ENCODE measurements around the gene TRIP6. TPM values are rescaled to one million over a fixed set of nuclear protein-coding genes. Genes with fewer than 3 reads are reported as not detected.

TRIP6 gene
- total RNA-seq, 1 donor from 2014 or later, result 91.0 TPM

- no peak for DNase-seq (ENCODE audit: low spot score)
These were observed 6.6 kb downstream of the TRIP6 start for GRCh38 chr7:100873599-100874299.

- no peak for DNase-seq (ENCODE audit: low spot score)
These were observed 7.1 kb downstream of the TRIP6 start for GRCh38 chr7:100874300-100874576.

DNA sequence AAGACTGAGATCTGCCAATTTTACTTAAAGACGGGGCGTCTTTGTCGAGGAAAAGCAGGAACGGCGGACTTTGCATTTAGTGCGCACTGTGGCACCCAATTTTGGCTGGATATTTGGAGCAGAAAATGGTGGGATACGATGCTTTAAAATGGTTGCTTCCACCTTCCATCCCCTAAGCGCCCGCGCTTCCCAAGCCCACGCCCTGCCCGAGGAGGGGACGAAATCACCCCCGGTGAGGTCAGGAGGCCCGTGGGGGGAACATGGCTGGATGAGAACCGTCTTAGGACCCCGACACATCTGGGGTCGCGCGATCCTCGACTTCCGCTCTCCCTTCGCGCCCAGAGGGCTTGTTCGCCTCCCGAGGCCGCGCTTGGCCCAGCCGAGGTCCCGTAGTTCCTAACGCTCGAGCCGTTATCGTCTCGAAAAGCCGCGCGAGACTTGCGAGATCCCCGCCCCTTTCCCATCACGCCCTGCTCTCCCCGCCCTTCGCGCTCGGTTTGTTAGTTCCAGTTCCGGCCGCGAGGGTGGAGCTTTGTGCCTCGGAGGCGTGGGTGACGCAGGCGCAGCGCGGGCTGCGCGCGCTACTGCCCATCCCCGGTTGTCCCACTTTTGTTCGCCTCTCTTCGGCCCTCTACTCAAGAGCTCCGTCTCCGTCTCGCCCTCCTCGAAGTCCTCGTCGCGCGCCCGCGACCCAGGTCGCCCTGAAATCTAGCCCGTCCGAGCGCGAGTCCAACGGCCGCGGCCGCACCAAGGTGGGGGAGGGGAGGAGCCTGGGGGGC, 7.6 kb downstream of the TRIP6 start, which contains the start of gene SRRT:
Gene SRRT (plus strand): TSS at position 527 of the 779 bp plus-strand sequence. CDS start 488 bp downstream, outside the sequence.
- DNase-seq (ENCODE audit: low spot score), result peak; percentile 99

DNA sequence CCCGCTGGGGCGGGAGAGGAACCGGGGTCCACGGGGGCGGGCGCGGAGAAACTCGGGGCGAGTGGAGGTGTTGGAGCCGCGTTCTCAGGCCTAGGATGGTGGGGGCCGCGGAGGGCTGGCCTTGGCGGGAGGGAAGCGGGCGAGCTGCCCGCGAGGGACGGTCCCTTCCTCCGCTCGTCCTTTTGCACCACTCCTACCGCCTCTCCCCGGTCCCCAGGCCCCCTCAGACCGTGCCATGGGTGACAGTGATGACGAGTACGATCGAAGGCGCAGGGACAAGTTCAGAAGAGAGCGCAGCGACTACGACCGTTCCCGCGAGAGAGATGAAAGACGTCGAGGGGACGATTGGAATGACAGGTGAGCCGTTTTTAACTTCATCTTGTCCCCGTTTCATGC, 8.2 kb downstream of the TRIP6 start:
- DNase-seq (ENCODE audit: low spot score), result no peak

DNA sequence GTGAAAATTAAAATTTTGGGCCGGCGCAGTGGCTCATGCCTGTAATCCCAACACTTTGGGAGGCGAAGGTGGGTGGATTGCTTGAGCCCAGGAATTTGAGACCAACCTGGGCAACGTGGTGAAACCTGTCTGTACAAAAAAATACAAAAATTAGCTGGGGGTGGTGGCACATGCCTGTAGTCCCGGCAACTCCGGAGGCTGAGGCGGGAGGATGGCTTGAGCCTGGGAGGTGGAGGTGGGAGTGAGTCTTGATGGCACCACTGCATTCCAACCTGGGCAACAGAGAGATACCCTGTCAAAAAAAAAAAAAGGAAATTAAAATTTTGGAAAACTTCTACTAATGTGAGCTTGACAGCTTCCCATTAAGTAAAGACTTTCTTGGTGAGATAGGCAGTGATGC, 10.8 kb downstream of the TRIP6 start:
- no peak for DNase-seq (ENCODE audit: low spot score)

- DNase-seq (ENCODE audit: low spot score), result no peak
These were observed 11.5 kb downstream of the TRIP6 start for GRCh38 chr7:100878685-100879084.

GRCh38 chr7:100879685-100880261, 12.6 kb downstream of the TRIP6 start:
- no peak for DNase-seq (ENCODE audit: low spot score)

- DNase-seq (ENCODE audit: low spot score), result no peak
These were observed 13.5 kb downstream of the TRIP6 start for GRCh38 chr7:100880645-100881044.

- no peak for DNase-seq (ENCODE audit: low spot score)
These were observed 13.9 kb downstream of the TRIP6 start for GRCh38 chr7:100881136-100881535.

GRCh38 chr7:100882201-100882600, 15.0 kb downstream of the TRIP6 start:
- no peak for DNase-seq (ENCODE audit: low spot score)

GRCh38 chr7:100882785-100883526, 15.8 kb downstream of the TRIP6 start:
- DNase-seq (ENCODE audit: low spot score), result no peak

DNA sequence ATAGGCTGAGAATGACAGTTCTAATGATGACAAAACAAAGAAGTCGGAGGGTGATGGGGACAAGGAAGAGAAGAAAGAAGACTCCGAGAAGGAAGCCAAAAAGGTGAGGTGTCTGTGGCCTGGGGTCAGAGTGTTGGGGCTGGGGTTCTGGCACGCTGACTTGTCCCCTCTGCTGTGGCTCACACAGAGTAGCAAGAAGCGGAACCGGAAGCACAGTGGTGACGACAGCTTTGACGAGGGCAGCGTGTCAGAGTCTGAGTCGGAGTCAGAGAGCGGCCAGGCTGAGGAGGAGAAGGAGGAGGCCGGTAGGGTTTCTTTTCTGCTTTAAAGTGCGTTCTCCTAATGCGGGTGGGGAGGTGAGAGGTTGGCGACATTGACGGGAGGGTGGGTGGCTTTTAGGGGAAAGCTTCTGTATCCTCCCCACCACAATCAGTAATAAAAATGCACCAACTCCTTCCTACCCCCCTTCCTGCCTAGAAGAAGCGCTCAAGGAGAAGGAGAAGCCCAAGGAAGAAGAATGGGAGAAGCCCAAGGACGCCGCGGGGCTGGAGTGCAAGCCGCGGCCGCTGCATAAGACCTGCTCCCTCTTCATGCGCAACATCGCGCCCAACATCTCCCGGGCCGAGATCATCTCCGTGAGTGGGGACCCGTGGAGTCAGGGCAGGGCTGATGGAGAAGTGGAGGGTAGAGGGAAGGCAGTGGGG, 17.7 kb downstream of the TRIP6 start:
- no peak for DNase-seq (ENCODE audit: low spot score)

DNA sequence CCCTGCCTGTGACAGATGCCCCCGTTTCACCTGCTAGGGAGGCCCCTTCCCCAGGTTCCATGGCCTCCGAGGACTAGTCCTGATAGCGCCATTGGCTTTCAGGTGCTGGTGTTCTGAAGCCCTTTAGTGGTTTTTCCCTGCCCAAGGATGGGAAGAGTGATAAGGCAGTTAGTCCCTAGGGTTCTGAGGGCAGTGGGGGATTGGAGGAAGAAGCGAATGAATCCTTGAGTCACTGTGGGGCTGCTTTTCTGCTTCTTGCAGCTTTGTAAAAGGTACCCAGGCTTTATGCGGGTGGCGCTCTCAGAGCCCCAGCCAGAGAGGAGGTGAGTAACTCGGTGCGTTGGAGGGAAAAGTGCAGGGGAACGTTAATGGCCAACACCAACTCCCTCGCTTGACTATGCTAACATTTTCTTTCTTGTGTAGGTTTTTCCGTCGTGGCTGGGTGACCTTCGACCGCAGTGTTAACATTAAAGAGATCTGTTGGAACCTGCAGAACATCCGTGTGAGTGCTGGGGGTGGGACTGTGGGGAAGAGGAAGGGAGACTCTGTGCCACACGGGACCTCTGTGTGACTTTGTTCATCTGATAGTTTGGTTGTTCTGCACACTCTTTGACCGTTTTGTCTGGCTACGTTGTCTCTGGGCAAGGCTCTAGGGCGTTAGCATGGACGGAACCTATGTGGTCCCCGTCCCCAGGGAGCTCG, 18.4 kb downstream of the TRIP6 start:
- no peak for DNase-seq (ENCODE audit: low spot score)

DNA sequence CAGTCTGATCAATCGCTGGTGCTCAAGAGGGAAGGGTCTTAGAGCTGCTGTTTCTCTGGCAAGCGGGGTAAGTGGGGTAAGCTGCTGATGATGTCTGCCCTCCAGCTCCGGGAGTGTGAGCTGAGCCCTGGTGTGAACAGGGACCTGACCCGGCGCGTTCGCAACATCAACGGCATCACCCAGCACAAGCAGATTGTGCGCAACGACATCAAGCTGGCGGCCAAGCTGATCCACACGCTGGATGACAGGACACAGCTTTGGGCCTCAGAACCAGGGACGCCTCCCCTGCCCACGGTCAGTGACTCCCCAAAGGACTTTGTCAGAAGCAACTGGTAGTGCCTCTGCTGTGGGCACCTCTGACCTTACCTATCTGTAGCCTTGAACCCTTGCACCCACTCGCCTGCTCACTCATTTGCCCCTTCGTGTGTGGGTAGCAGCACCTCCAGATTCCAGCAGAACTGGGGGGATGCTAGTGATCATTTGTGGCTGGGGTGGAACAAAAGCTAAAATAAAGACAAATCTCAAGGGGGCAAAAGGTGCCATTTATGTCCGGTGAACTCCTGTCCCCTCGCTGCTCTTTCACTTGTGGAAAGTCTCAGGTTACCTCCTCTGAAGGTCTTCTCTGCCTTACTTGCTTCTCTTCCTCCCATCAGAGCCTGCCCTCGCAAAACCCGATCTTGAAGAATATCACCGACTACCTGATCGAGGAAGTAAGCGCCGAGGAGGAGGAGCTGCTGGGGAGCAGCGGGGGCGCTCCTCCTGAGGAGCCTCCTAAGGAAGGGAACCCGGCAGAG, 19.2 kb downstream of the TRIP6 start:
- no peak for DNase-seq (ENCODE audit: low spot score)

- DNase-seq (ENCODE audit: low spot score), result no peak
These were observed 19.8 kb downstream of the TRIP6 start for GRCh38 chr7:100886936-100887515.

DNA sequence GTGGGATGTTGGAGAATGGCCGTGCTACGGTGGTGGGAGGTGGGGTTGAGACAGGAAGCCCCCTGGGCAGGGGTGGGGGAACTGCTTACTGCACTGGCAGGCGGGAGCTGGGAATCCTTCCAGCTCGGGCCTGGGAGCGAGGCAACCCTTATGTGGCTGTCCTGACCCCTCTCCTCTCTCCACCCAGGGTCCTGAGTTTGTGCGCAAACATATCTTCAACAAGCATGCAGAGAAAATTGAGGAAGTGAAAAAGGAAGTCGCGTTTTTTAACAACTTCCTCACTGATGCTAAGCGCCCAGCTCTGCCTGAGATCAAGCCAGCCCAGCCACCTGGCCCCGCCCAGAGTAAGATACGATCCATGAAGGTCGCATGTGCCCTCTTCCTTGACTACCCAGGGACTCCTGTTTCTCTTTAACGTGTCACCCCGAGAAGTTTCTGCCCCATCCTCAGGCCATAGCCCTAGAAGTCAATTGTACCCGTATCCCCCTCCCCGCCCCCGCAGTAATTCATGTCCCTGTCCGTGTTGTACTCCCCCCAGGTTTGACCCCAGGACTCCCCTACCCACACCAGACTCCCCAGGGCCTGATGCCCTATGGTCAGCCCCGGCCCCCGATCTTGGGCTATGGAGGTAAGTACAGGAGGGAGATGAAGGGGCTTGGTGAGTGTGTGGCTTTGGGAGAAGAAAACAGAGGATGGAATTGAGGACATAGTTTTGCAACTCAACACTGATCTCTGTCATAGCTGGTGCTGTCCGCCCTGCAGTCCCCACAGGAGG, 20.5 kb downstream of the TRIP6 start:
- no peak for DNase-seq (ENCODE audit: low spot score)

DNA sequence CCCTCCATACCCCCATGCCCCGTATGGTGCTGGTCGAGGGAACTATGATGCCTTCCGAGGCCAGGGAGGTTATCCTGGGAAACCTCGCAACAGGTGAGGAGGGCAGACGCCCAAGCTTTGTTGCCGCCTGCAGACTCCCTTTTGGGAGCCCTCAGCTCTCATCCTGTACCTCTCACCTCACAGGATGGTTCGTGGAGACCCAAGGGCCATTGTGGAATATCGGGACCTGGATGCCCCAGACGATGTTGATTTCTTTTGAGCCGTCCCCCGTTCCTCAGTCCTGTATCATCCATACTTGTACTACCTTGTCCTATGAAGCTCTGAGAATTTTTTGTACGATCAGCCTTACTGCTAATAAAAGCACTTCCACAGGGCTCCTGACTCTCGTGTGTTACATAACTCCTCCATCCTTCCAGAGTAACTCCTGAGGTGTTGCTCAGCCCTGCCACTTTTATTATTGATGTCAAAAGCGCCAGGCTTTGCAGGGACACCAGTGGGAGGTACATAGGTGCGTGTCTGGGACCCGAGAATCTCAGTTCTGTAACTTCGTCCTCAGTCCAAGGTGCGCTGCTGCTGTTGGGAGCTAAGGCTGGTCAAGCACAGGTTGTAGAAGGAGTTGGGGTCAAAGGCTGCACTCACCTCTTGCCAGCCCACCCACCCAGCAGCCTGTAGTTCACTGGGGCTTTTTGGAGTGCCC, 21.3 kb downstream of the TRIP6 start:
- DNase-seq (ENCODE audit: low spot score), result no peak

DNA sequence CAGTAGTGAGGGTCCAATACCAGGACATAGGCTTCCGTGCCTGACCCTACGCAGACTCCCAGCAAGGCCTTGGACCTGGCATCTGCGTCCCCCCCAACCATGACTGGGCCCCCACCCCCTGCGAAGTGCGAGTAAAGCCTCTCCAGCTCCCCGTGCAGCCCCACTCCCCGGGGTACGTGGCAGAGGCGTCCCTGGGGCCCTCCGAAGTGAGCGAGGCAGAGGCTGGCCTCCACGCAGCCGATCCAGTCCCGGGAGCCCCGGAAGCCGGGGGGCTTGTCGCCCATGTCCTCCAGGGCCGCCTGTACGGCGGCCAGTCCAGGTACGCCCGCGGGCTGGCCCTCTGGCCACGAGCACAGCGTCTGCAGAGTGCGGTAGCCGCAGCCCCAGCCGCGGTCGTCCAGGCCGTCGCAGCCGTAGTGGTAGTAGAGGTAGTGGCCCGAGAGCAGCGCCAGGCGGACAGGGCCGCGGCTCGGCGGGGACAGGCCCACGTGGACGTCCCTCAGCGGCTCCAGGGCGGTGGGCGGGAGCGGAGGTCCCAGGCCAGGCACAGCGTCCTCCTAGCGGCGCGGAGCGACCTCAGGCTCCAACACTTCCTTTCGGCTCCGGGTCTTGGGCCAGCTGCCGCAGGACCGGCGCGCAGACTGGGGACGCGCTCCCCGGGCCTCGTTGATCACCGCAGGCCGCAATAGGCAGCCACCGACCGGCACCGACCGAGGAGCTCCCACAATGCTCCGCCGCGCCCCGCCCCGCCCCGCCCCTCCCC, 22.0 kb downstream of the TRIP6 start, which contains the start of gene UFSP1:
Gene UFSP1 (minus strand): TSS at position 728 of the 763 bp plus-strand sequence. CDS start 444 bp downstream, at position 284.
- no peak for DNase-seq (ENCODE audit: low spot score)
